Mesendoderm (in vitro differentiated cells): ENCODE measurements around the gene TMEM154.

Source experiments
- DNase-seq: peaks from one replicate; pipeline ENCODE4 v3.0.0; 2013
- H2AK5ac ChIP-seq: 2 replicates; pipeline ENCODE4 v1.6.1; 2013; ENCODE audit warnings: low read length, inconsistent platforms
- H2BK120ac ChIP-seq: 2 replicates; pipeline ENCODE4 v1.6.1; 2013; ENCODE audit warnings: low read depth, mild to moderate bottlenecking, low read length, moderate library complexity, mixed read lengths
- H2BK15ac ChIP-seq: replicated peaks from 2 replicates; pipeline ENCODE4 v1.6.1; 2013; ENCODE audit warnings: low read depth, mild to moderate bottlenecking, moderate library complexity
- H2BK5ac ChIP-seq: 2 replicates; pipeline ENCODE4 v1.6.1; 2013; ENCODE audit warnings: low read length, inconsistent platforms
- H3K18ac ChIP-seq: 2 replicates; pipeline ENCODE4 v1.6.1; 2013; ENCODE audit warnings: mild to moderate bottlenecking, low read length, mixed read lengths
- H3K23ac ChIP-seq: one replicate; pipeline ENCODE4 v1.6.1; 2013; ENCODE audit warnings: low read length
- H3K27ac ChIP-seq: 2 replicates; pipeline ENCODE4 v1.5.1; 2013; ENCODE audit warnings: low read depth, mild to moderate bottlenecking, inconsistent platforms, low read length, moderate library complexity
- H3K27me3 ChIP-seq: 2 replicates; pipeline ENCODE4 v1.6.1; 2013; ENCODE audit warnings: low read length, control low read depth, mild to moderate bottlenecking, inconsistent platforms; ENCODE audit not compliant: insufficient read depth, poor library complexity
- H3K36me3 ChIP-seq: 2 replicates; pipeline ENCODE4 v1.6.1; 2013; ENCODE audit warnings: low read length, inconsistent platforms; ENCODE audit not compliant: control insufficient read depth, insufficient read depth
- H3K4ac ChIP-seq: one replicate; pipeline ENCODE4 v1.6.1; 2013; ENCODE audit warnings: low read depth, mild to moderate bottlenecking, low read length, moderate library complexity
- H3K4me1 ChIP-seq: 2 replicates; pipeline ENCODE4 v1.6.1; 2013; ENCODE audit warnings: low read depth, low read length, inconsistent platforms; ENCODE audit not compliant: control insufficient read depth
- H3K4me2 ChIP-seq: 2 replicates; pipeline ENCODE4 v1.6.1; 2013; ENCODE audit warnings: low read length
- H3K4me3 ChIP-seq: 2 replicates; pipeline ENCODE4 v1.5.1; 2013; ENCODE audit warnings: mild to moderate bottlenecking, low read length
- H3K56ac ChIP-seq: one replicate; pipeline ENCODE4 v1.6.1; 2013; ENCODE audit warnings: low read length
- H3K79me1 ChIP-seq: 2 replicates; pipeline ENCODE4 v1.6.1; 2013; ENCODE audit warnings: low read length, inconsistent platforms
- H3K79me2 ChIP-seq: 2 replicates; pipeline ENCODE4 v1.6.1; 2013; ENCODE audit warnings: mild to moderate bottlenecking, low read length; ENCODE audit not compliant: control insufficient read depth, insufficient read depth
- H3K9ac ChIP-seq: 2 replicates; pipeline ENCODE4 v1.6.1; 2013; ENCODE audit warnings: low read length, inconsistent platforms
- H4K5ac ChIP-seq: one replicate; pipeline ENCODE4 v1.6.1; 2013; ENCODE audit warnings: low read length
- H4K8ac ChIP-seq: one replicate; pipeline ENCODE4 v1.6.1; 2013; ENCODE audit warnings: low read depth, mild to moderate bottlenecking, control low read depth, low read length, moderate library complexity
- WGBS: extraction: QIAGEN DNeasy Blood & Tissue Kit; methylation state at CpG from one replicate; pipeline ENCODE4 v1.1.7; 2013; ENCODE audit warnings: low lambda C conversion rate, missing lambda C conversion rate; ENCODE audit not compliant: insufficient coverage; ENCODE audit errors: extremely low coverage; 5-methylcytosine and 5-hydroxymethylcytosine counted together

Gene TMEM154

GRCh38 chr4:152591876-152592275, 87.9 kb downstream of the TMEM154 start:
- Histone ChIP-seq H4K8ac (no peak overlapping the region), H2BK5ac (no peak overlapping the region), H3K79me2 (no peaks in the 10 kb centered on the region), H3K27me3 (no peaks in the 10 kb centered on the region), H3K56ac (no peak overlapping the region), H2BK15ac (no peak overlapping the region), H3K23ac (no peak overlapping the region), H3K4me1 (peaks cover 4% of the 10 kb centered on the region), H2AK5ac (no peak overlapping the region), H3K36me3 (no peaks in the 10 kb centered on the region), H3K9ac (no peak overlapping the region), H3K79me1 (no peaks in the 10 kb centered on the region), H3K27ac (no peak overlapping the region), H3K4me2 (no peak overlapping the region), H3K4ac (no peak overlapping the region), H3K18ac (no peak overlapping the region), H3K4me3 (no peak overlapping the region), H4K5ac (no peak overlapping the region), H2BK120ac (no peak overlapping the region)
- no CpG with 5 or more reads among the region's 6 CpGs for WGBS
- no peak for DNase-seq

GRCh38 chr4:152591396-152591795, 88.4 kb downstream of the TMEM154 start:
- Histone ChIP-seq H3K4me2 (peak overlapping the region; percentile 58), H3K27me3 (no peaks in the 10 kb centered on the region), H3K23ac (no peak overlapping the region), H3K9ac (peak overlapping the region; percentile 41), H3K79me1 (no peaks in the 10 kb centered on the region), H3K4ac (no peak overlapping the region), H4K5ac (no peak overlapping the region), H3K4me1 (peaks cover 4% of the 10 kb centered on the region), H2AK5ac (no peak overlapping the region), H2BK5ac (no peak overlapping the region), H3K79me2 (no peaks in the 10 kb centered on the region), H3K4me3 (no peak overlapping the region), H2BK15ac (no peak overlapping the region), H3K56ac (peak overlapping the region; percentile 44), H3K18ac (no peak overlapping the region), H2BK120ac (no peak overlapping the region), H3K36me3 (no peaks in the 10 kb centered on the region), H3K27ac (no peak overlapping the region), H4K8ac (no peak overlapping the region)
- WGBS, result no CpG with 5 or more reads among the region's 13 CpGs
- peak; percentile 90 for DNase-seq

GRCh38 chr4:152590179-152591031, 89.4 kb downstream of the TMEM154 start:
- Histone ChIP-seq H3K27ac (no peak overlapping the region), H3K36me3 (no peaks in the 10 kb centered on the region), H3K18ac (no peak overlapping the region), H3K4ac (no peak overlapping the region), H3K23ac (no peak overlapping the region), H4K8ac (no peak overlapping the region), H3K4me1 (peaks cover 4% of the 10 kb centered on the region), H2BK5ac (no peak overlapping the region), H3K4me3 (no peak overlapping the region), H3K4me2 (no peak overlapping the region), H3K27me3 (no peaks in the 10 kb centered on the region), H4K5ac (no peak overlapping the region), H2BK120ac (no peak overlapping the region), H2AK5ac (no peak overlapping the region), H3K79me1 (no peaks in the 10 kb centered on the region), H3K9ac (no peak overlapping the region), H2BK15ac (no peak overlapping the region), H3K79me2 (no peaks in the 10 kb centered on the region), H3K56ac (no peak overlapping the region)
- WGBS, result no CpG with 5 or more reads among the region's 4 CpGs
- DNase-seq, result peak; percentile 40

- Histone ChIP-seq H4K8ac (no peak overlapping the region), H3K4me1 (peaks cover 4% of the 10 kb centered on the region), H3K79me2 (no peaks in the 10 kb centered on the region), H2BK5ac (no peak overlapping the region), H3K18ac (no peak overlapping the region), H3K27ac (no peak overlapping the region), H3K4me3 (no peak overlapping the region), H3K4me2 (no peak overlapping the region), H2BK15ac (no peak overlapping the region), H3K23ac (no peak overlapping the region), H2AK5ac (no peak overlapping the region), H3K79me1 (no peaks in the 10 kb centered on the region), H3K36me3 (no peaks in the 10 kb centered on the region), H2BK120ac (no peak overlapping the region), H3K9ac (no peak overlapping the region), H3K4ac (no peak overlapping the region), H3K56ac (no peak overlapping the region), H3K27me3 (no peaks in the 10 kb centered on the region), H4K5ac (no peak overlapping the region)
- WGBS, result no CpG with 5 or more reads among the region's 4 CpGs
- no peak for DNase-seq
Measured at GRCh38 chr4:152588869-152589268, 90.9 kb downstream of the TMEM154 start.

- H3K18ac ChIP-seq, result no peak overlapping the region
- H3K4me2 ChIP-seq, result no peak overlapping the region
- H3K27me3 ChIP-seq, result no peaks in the 10 kb centered on the region
- no peak overlapping the region for H2BK15ac ChIP-seq
- H2BK5ac ChIP-seq, result no peak overlapping the region
- DNase-seq, result no peak
- no peak overlapping the region for H3K23ac ChIP-seq
- H2AK5ac ChIP-seq, result no peak overlapping the region
- H2BK120ac ChIP-seq, result no peak overlapping the region
- H3K79me2 ChIP-seq, result no peaks in the 10 kb centered on the region
- no peaks in the 10 kb centered on the region for H3K36me3 ChIP-seq
- peaks cover 4% of the 10 kb centered on the region for H3K4me1 ChIP-seq
- no peak overlapping the region for H3K9ac ChIP-seq
- no peak overlapping the region for H3K4me3 ChIP-seq
- H3K56ac ChIP-seq, result no peak overlapping the region
- H3K27ac ChIP-seq, result no peak overlapping the region
- no peaks in the 10 kb centered on the region for H3K79me1 ChIP-seq
- no peak overlapping the region for H4K8ac ChIP-seq
- no peak overlapping the region for H4K5ac ChIP-seq
- no peak overlapping the region for H3K4ac ChIP-seq
- no CpG with 5 or more reads among the region's 3 CpGs for WGBS
Measured at GRCh38 chr4:152587127-152587526, 92.7 kb downstream of the TMEM154 start.

- Histone ChIP-seq H4K5ac (no peak overlapping the region), H3K27ac (no peak overlapping the region), H3K4me1 (peaks cover 4% of the 10 kb centered on the region), H2BK5ac (no peak overlapping the region), H3K27me3 (no peaks in the 10 kb centered on the region), H2BK120ac (no peak overlapping the region), H2BK15ac (no peak overlapping the region), H3K79me2 (no peaks in the 10 kb centered on the region), H3K23ac (no peak overlapping the region), H3K4ac (no peak overlapping the region), H3K79me1 (no peaks in the 10 kb centered on the region), H3K56ac (no peak overlapping the region), H3K4me2 (no peak overlapping the region), H3K18ac (no peak overlapping the region), H2AK5ac (no peak overlapping the region), H3K4me3 (no peak overlapping the region), H4K8ac (no peak overlapping the region), H3K9ac (no peak overlapping the region), H3K36me3 (no peaks in the 10 kb centered on the region)
- no peak for DNase-seq
- WGBS, result no CpG with 5 or more reads among the region's 2 CpGs
Measured at GRCh38 chr4:152586668-152587067, 93.1 kb downstream of the TMEM154 start.
